Mammary microvascular endothelial cell (primary cell): Measurements from ENCODE around the gene IPCEF1. TPM values are rescaled to one million over a fixed set of nuclear protein-coding genes. Genes with fewer than 3 reads are reported as not detected.

ENCODE experiments used
- total RNA-seq: library from RNA; depleted of rRNA; stranded (reverse); fragments of >200 nt; gene quantifications from 2 replicates; pipeline ENCODE4 v1.2.3, GENCODE V29; 2015

Gene IPCEF1, protein sequence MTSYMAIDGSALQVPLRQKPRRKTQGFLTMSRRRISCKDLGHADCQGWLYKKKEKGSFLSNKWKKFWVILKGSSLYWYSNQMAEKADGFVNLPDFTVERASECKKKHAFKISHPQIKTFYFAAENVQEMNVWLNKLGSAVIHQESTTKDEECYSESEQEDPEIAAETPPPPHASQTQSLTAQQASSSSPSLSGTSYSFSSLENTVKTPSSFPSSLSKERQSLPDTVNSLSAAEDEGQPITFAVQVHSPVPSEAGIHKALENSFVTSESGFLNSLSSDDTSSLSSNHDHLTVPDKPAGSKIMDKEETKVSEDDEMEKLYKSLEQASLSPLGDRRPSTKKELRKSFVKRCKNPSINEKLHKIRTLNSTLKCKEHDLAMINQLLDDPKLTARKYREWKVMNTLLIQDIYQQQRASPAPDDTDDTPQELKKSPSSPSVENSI
- 0.20 and 0.34 TPM in 2 replicates for total RNA-seq

DNA sequence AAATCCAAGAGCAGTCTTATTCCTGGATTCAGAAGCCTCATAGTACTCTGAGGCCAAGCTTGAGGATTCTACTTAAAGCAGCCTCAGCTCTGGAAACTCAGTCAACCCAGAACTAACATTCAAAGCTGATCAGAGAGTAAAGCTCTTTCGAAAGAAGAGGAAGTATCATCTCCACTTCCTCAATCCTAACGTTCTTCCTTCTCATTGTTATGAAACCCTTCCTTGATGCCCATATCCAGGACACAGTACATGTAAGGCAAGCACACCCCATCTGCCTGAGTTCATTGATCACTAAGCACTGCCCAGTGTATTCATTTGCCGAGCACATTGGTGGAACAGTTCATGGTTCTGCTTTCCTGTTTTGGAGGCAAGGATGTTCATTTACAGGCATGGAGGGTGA lies at the start of gene IPCEF1:
Gene IPCEF1, minus strand, starts transcription at position 114 of the 400 bp plus-strand sequence. CDS start 90,856 bp downstream, outside the sequence.

Other genes with a start within 250 kb of the IPCEF1 start
- 15.0 and 16.3 TPM in 2 replicates for gene CNKSR3, start 153.9 kb upstream of the IPCEF1 start, total RNA-seq